ENCODE measurements around the gene SLC27A3.

- TF ChIP-seq, protein P1, sequence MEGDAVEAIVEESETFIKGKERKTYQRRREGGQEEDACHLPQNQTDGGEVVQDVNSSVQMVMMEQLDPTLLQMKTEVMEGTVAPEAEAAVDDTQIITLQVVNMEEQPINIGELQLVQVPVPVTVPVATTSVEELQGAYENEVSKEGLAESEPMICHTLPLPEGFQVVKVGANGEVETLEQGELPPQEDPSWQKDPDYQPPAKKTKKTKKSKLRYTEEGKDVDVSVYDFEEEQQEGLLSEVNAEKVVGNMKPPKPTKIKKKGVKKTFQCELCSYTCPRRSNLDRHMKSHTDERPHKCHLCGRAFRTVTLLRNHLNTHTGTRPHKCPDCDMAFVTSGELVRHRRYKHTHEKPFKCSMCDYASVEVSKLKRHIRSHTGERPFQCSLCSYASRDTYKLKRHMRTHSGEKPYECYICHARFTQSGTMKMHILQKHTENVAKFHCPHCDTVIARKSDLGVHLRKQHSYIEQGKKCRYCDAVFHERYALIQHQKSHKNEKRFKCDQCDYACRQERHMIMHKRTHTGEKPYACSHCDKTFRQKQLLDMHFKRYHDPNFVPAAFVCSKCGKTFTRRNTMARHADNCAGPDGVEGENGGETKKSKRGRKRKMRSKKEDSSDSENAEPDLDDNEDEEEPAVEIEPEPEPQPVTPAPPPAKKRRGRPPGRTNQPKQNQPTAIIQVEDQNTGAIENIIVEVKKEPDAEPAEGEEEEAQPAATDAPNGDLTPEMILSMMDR (conservative IDR thresholded peaks at IDR 0.05): no peak
- TF ChIP-seq EZH2 (IDR thresholded peaks at IDR 0.05; ENCODE audit: low read depth): no peak
These were observed 20.9 kb upstream of the SLC27A3 start for GRCh38 chr1:153754266-153754665.
